ENCODE measurements around the gene ALG12.

Gene ALG12

DNA sequence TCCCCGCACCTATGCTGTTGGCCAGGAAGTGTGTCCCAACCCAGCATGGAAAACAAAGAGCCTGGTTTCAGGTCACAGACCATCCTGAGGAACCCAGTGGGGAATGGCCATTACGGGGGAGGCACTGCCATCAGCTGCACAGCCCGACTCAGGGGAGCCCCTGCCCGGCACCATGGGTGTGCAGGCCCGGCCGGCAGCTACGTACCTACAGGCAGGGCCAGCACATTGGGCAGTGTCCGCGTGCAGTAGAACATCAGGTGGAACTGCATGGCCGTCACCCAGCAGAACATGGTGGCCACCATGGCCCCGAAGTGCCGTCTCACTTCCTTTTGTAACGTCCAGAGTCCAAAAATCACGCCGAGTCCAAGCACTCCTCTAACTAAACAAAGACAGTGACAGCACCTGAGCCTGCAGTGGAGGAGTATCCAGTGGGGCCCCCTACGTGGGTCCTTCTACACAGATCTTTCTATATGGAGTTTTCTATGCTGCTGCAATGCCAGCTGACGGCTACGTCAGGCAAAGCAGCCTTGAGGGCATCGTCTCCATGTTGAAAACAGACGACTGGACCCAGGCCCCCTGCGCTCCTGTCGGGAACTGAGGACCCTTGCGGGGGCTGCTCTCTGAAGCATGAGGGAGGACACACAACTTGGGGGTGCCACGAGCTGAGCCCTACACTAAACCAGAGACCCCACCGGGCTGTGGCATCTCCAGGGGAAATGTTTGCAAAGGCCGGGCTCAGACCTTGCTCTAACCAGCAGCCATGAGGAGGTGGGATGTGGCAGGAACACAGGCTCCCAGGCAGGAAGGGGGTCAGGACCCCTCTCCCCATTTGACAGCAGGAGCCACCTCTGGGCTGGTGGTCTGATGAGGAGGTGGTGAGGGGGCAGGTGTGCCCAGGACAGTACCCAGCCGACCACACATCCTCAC is 7.7 kb downstream of the ALG12 start:
- Mint-ChIP-seq H3K9me3 (no peaks in the 10 kb centered on the region), H3K4me3 (no peak overlapping the region), H3K27me3 (no peaks in the 10 kb centered on the region), H3K36me3 (peaks cover 11% of the 10 kb centered on the region), H3K27ac (no peak overlapping the region), H3K4me1 (peaks cover 3% of the 10 kb centered on the region)
- ATAC-seq (ENCODE audit: low read depth) (no peak), DNase-seq (ENCODE audit: low spot score in 2 of 2) (no peak)

GRCh38 chr22:49909476-49910205 is 8.6 kb downstream of the ALG12 start:
- H3K36me3 Mint-ChIP-seq: peaks cover 12% of the 10 kb centered on the region

GRCh38 chr22:49907807-49908206 is 10.4 kb downstream of the ALG12 start:
- H3K4me3 Mint-ChIP-seq: no peak overlapping the region
- no peak for DNase-seq (ENCODE audit: low spot score in 2 of 2)
- no peak for ATAC-seq (ENCODE audit: low read depth)
- H3K27me3 Mint-ChIP-seq: no peaks in the 10 kb centered on the region
- no peaks in the 10 kb centered on the region for H3K9me3 Mint-ChIP-seq
- peaks cover 3% of the 10 kb centered on the region for H3K4me1 Mint-ChIP-seq
- peak overlapping the region; percentile 68 for H3K27ac Mint-ChIP-seq
- H3K36me3 Mint-ChIP-seq: peaks cover 12% of the 10 kb centered on the region

More at GRCh38 chr22:49909476-49910205, 8.6 kb downstream of the ALG12 start:
- Mint-ChIP-seq H3K27ac (no peak overlapping the region), H3K4me1 (peaks cover 3% of the 10 kb centered on the region), H3K9me3 (no peaks in the 10 kb centered on the region), H3K27me3 (no peaks in the 10 kb centered on the region), H3K4me3 (no peak overlapping the region)
- no peak for DNase-seq (ENCODE audit: low spot score in 2 of 2)
- no peak for ATAC-seq (ENCODE audit: low read depth)

DNA sequence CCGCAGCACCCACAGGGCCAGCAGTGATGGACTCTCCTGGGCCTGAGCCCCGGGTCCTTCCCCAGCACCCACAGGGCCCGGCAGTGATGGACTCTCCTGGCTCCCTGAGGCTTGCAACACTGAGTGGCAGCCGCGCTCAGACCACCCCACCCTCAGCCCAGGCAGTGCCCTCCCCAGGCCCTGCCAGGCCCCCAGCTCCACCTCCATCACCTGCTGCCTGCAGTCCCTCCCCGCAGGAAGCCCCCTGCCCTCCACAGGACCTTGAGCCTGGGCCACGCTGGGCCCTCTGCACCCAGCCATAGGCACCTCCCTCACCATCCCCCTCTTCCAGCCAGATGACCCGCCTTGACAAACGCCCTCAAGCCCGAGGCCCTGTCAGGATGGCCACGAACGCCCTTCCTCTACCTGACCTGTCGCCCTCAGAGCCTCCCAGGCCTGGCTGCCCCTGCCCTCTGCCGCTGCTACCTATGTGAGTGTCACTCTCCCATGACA is 11.4 kb downstream of the ALG12 start:
- Mint-ChIP-seq H3K4me3 (no peak overlapping the region), H3K4me1 (peaks cover 3% of the 10 kb centered on the region), H3K36me3 (peaks cover 19% of the 10 kb centered on the region), H3K27me3 (no peaks in the 10 kb centered on the region), H3K9me3 (no peaks in the 10 kb centered on the region), H3K27ac (peak overlapping the region; percentile 68)
- no peak for DNase-seq (ENCODE audit: low spot score in 2 of 2)
- ATAC-seq (ENCODE audit: low read depth): no peak

DNA sequence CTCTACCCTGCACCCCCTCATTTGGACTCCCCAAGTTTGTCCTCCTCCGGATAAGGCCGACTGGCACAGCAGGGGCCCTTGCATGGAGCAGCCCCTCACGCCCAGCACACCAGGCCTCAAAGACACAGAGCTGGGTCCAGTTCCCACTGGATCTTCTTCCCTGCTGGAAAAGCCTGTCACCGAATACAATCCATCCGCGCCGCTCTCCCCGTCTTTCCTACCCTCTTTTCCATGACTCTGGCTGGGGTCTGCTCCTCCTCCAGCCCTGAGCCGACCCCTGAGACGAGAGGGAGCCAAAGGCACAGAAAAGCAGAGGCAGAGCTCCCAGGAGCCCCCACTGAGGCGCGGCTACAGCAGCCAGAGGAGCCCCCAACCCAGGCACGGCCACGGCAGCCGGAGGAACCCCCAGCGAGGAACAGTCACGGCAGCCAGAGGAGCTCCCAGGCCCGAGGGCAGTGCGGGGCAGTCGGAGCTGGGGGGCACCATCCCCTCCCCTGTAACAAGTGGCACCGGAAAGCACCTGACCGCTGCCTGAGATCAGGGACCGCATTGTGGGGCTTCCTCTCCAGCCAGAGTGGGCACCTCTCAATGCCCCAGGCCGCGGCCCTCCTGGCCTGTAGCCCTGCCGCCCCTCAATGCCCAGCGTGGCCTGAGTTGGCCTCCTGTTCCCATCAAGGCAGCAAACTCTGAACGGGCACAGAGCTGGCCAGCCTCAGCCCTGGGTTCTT is 12.0 kb downstream of the ALG12 start:
- no peak overlapping the region for H3K27ac Mint-ChIP-seq
- no peak overlapping the region for H3K4me3 Mint-ChIP-seq
- H3K9me3 Mint-ChIP-seq: peaks cover 3% of the 10 kb centered on the region
- ATAC-seq (ENCODE audit: low read depth) (no peak), DNase-seq (ENCODE audit: low spot score in 2 of 2) (no peak)
- peaks cover 3% of the 10 kb centered on the region for H3K4me1 Mint-ChIP-seq
- peaks cover 25% of the 10 kb centered on the region for H3K36me3 Mint-ChIP-seq
- H3K27me3 Mint-ChIP-seq: no peaks in the 10 kb centered on the region

DNA sequence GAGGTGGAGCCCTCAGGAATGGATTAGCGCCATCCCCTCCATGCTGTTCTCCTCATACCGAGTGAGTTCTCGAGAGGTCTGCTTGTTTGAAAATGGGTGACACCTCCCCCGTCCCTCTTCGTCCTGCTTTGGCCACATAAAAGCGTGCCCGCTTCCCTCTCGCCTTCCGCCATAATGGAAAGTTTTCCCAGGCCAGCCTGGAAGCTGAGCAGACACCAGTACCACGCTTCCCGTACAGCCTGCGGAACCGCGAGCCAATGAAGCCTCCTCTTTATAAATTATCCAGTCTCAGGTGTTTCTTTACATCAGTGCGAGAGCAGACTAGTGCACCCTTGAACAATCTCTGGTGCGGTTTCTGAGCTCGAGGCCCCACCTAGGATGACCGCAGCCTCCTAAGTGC is 12.8 kb downstream of the ALG12 start:
- Mint-ChIP-seq H3K4me1 (peaks cover 3% of the 10 kb centered on the region), H3K9me3 (peaks cover 3% of the 10 kb centered on the region), H3K27me3 (no peaks in the 10 kb centered on the region), H3K4me3 (no peak overlapping the region), H3K27ac (no peak overlapping the region), H3K36me3 (peaks cover 32% of the 10 kb centered on the region)
- ATAC-seq (ENCODE audit: low read depth) (no peak), DNase-seq (ENCODE audit: low spot score in 2 of 2) (no peak)

DNA sequence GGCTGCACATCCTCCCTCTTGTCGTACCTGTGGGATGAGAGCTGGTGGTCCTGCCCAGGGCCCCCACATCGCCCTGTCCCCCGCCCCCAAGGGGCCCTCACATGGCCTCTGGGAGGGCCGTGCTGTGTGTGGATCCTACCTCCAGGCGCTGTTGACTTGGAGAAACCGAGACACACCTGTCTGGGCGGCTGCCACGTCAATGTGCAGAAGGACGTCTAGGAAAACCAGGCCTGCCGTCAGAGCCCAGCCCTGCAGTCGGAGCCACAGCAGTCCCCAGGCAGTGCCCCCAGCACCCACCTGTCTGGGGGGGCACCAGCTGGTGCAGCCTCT is 14.2 kb downstream of the ALG12 start:
- Mint-ChIP-seq H3K9me3 (peaks cover 3% of the 10 kb centered on the region), H3K27me3 (no peaks in the 10 kb centered on the region), H3K4me3 (no peak overlapping the region), H3K27ac (no peak overlapping the region), H3K4me1 (peaks cover 3% of the 10 kb centered on the region), H3K36me3 (peaks cover 32% of the 10 kb centered on the region)
- ATAC-seq (ENCODE audit: low read depth) (no peak), DNase-seq (ENCODE audit: low spot score in 2 of 2) (no peak)

GRCh38 chr22:49903322-49904039 is 14.8 kb downstream of the ALG12 start:
- DNase-seq (ENCODE audit: low spot score in 2 of 2) (no peak), ATAC-seq (ENCODE audit: low read depth) (no peak)
- H3K4me3 Mint-ChIP-seq: no peak overlapping the region
- peaks cover 32% of the 10 kb centered on the region for H3K36me3 Mint-ChIP-seq
- H3K9me3 Mint-ChIP-seq: peaks cover 3% of the 10 kb centered on the region
- no peaks in the 10 kb centered on the region for H3K27me3 Mint-ChIP-seq
- H3K4me1 Mint-ChIP-seq: peaks cover 3% of the 10 kb centered on the region
- H3K27ac Mint-ChIP-seq: no peak overlapping the region

DNA sequence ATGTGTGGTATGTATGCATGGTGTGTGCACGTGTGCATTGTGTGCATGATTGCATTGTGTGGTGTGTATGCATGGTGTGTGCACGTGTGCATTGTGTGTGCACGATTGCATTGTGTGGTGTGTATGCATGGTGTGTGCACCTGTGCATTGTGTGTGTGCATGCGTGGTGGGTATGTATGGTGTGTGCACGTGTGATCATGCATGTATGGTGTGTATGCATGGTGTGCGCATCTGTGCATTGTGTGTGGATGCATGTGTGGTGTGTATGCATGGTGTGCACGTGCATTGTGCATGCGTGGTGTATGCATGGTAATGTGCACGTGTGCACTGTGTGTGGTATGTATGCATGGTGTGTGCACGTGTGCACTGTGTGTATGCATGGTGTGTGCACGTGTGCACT is 16.8 kb downstream of the ALG12 start:
- H3K9me3 Mint-ChIP-seq: peaks cover 3% of the 10 kb centered on the region
- peaks cover 28% of the 10 kb centered on the region for H3K36me3 Mint-ChIP-seq
- H3K27ac Mint-ChIP-seq: no peak overlapping the region
- no peak for DNase-seq (ENCODE audit: low spot score in 2 of 2)
- no peak for ATAC-seq (ENCODE audit: low read depth)
- no peak overlapping the region for H3K4me3 Mint-ChIP-seq
- H3K4me1 Mint-ChIP-seq: no peaks in the 10 kb centered on the region
- no peaks in the 10 kb centered on the region for H3K27me3 Mint-ChIP-seq

DNA sequence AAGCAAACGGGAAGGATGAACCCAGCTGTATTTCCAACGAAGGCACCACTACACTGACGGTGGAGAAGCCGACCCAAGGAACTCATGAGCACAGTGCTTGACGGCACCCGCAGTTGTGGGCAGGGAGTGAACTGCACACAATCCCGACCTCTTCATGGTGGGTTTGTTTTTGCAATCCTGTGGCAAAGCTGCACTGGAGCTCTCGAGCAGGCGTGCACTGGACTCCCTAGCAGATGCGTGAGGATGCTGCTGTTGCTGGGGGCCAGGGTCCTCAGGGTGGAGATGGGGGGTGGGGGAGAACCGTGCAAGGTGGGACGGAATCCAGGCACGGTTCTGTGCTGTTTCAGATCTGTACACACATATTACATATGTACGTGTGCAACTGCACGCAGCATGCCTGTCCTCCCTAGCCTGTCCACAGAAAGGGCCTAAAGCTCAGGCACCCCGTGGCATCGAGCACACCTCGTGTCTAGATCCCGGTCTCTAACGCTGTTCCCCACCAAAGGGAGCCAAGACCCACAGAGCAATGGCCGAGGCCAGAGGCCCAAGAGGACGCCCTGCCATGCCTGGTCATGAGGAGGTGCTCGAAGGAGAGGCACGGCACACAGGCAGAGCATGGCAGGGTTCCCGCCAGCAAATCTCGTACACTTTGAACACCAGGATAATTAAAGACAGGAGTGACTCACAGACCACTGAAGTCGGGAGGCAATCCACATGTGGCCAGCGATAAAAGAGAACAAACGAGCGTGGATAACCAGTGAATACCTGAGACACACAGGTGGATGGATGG is 17.6 kb downstream of the ALG12 start:
- Mint-ChIP-seq H3K4me1 (no peaks in the 10 kb centered on the region), H3K27me3 (no peaks in the 10 kb centered on the region), H3K27ac (no peak overlapping the region), H3K36me3 (peaks cover 28% of the 10 kb centered on the region), H3K4me3 (no peak overlapping the region), H3K9me3 (peaks cover 3% of the 10 kb centered on the region)
- ATAC-seq (ENCODE audit: low read depth) (no peak), DNase-seq (ENCODE audit: low spot score in 2 of 2) (no peak)

GRCh38 chr22:49899530-49899929 is 18.7 kb downstream of the ALG12 start:
- peaks cover 28% of the 10 kb centered on the region for H3K36me3 Mint-ChIP-seq
- no peak overlapping the region for H3K27ac Mint-ChIP-seq
- H3K27me3 Mint-ChIP-seq: no peaks in the 10 kb centered on the region
- DNase-seq (ENCODE audit: low spot score in 2 of 2): no peak
- peaks cover 2% of the 10 kb centered on the region for H3K4me1 Mint-ChIP-seq
- H3K9me3 Mint-ChIP-seq: peaks cover 6% of the 10 kb centered on the region
- no peak overlapping the region for H3K4me3 Mint-ChIP-seq
- ATAC-seq (ENCODE audit: low read depth): no peak

DNA sequence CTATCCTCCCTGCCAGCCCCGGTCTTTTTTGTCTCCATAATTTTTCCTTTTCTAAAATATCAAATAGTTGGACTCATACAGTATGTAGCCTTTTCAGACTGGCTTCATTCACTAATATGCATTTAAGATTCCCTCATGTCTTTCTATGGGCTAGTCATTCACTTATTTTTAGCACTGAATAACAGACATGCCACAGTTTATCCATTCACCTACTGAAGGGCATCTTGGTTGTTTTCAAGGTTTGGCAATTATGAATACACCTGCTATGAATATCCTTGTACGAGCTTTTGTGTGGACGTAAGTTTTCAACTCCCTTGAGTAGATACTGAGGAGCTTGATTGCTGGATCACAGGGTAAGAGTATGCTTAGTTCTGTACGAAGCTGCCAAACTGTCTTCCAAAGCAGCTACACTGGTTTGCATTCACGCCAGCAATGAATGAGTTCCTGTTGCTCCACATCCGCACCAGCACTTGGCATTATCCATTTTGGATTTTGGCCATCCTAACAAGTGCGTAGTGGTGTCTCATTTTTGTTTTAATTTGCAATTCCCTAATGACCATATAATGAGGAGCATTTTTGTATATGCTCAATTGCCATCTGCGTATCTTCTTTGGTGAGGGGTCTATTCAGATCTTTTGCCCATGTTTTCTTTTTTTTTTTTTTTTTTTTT is 21.1 kb downstream of the ALG12 start:
- no peaks in the 10 kb centered on the region for H3K27me3 Mint-ChIP-seq
- DNase-seq (ENCODE audit: low spot score in 2 of 2): no peak
- H3K4me1 Mint-ChIP-seq: peaks cover 4% of the 10 kb centered on the region
- H3K36me3 Mint-ChIP-seq: peaks cover 34% of the 10 kb centered on the region
- no peak for ATAC-seq (ENCODE audit: low read depth)
- H3K27ac Mint-ChIP-seq: no peak overlapping the region
- H3K9me3 Mint-ChIP-seq: peaks cover 10% of the 10 kb centered on the region
- H3K4me3 Mint-ChIP-seq: no peak overlapping the region
